ENCODE measurements around the gene TNPO1.

DNA sequence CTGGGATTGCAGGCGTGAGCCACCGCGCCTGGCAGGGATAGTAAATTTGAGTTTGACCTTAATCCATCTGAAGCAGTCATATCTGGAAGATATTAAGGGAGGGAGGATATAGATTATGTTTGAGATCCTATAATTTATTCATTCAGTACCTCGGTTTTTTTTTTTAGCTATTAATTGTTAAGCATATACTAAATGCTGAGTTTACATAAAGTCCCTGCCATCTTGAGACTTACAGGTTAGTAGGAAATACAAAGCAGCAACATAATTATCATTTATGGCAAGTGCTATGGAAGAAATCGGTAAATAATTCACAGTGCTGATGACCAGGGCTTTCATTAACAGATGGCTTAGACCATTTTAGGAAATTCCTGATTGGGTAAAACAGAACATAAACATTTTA is 72.9 kb downstream of the TNPO1 start:
- no peak for TF ChIP-seq EZH2 (IDR thresholded peaks at IDR 0.05; ENCODE audit: borderline replicate concordance, low read depth, low read length, severe bottlenecking)
- TF ChIP-seq, protein P1, sequence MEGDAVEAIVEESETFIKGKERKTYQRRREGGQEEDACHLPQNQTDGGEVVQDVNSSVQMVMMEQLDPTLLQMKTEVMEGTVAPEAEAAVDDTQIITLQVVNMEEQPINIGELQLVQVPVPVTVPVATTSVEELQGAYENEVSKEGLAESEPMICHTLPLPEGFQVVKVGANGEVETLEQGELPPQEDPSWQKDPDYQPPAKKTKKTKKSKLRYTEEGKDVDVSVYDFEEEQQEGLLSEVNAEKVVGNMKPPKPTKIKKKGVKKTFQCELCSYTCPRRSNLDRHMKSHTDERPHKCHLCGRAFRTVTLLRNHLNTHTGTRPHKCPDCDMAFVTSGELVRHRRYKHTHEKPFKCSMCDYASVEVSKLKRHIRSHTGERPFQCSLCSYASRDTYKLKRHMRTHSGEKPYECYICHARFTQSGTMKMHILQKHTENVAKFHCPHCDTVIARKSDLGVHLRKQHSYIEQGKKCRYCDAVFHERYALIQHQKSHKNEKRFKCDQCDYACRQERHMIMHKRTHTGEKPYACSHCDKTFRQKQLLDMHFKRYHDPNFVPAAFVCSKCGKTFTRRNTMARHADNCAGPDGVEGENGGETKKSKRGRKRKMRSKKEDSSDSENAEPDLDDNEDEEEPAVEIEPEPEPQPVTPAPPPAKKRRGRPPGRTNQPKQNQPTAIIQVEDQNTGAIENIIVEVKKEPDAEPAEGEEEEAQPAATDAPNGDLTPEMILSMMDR (IDR thresholded peaks at IDR 0.05; ENCODE audit: borderline replicate concordance, extremely low read depth, low read length, poor library complexity, severe bottlenecking), result no peak

Measured in DND-41 (cell line).